Measurements from ENCODE around the gene EEF1AKMT1.
"Not testable (repeated sequence)": the region's sequence is repeated elsewhere in the genome, so short reads cannot be mapped to it uniquely, and the experiment has no call there.

Gene EEF1AKMT1

DNA sequence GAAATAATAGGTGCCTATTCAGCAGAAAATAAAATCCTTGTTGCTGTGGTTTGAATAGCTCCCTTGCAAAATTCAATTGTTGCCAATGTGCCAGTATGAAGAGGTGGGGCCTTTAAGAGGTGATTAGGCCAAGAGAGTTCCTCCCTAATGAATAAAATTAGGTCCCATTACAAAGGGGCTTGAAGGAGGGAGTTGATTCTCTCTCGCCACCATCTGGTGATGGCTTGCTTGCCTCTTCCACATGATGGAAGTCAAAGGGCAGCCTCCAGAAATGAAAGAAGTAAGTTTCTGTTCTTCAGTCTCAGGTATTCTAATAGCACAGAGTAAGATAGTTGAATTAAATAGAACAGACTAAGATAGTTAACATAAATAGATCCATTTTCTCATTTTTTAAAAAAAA lies 3.0 kb upstream of the EEF1AKMT1 start:
- DNase-seq = no peak

DNA sequence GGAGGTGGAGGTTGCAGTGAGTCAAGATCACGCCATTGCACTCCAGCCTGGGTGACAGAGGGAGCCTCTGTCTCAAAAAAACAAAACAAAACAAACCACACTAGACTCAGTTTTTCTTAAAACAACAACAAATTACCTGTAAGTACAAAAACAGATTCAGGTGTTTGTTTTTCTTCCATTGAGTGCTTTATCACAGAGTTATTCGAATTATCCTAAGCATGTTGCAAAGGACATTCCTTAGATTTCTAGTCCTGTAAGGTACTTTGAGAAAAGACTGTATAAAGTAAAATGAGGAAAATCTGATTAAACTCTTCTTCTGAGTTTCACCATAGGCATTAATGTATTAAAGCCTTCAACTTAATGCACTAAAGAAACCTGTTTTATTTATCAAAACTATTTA lies 2.2 kb upstream of the EEF1AKMT1 start:
- DNase-seq = no peak

DNA sequence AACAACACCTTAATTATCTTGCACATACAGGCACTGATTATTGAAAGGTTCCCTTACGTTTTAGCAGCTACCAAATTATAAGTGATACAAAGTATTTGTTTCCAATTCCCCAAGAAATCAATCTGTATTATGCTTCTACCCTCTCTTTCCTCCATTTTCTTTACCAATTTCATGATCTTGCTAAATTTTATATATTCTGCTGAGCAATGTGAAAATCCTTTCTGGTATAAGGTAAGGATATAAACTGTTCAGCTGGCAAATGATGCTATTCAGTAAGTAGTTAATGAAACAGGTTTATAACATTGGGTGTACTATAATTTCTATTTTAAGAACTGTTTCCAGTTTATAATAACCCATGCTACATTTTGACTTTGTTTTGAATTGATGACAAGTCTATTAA lies 985 bp upstream of the EEF1AKMT1 start:
- DNase-seq = no peak

DNA sequence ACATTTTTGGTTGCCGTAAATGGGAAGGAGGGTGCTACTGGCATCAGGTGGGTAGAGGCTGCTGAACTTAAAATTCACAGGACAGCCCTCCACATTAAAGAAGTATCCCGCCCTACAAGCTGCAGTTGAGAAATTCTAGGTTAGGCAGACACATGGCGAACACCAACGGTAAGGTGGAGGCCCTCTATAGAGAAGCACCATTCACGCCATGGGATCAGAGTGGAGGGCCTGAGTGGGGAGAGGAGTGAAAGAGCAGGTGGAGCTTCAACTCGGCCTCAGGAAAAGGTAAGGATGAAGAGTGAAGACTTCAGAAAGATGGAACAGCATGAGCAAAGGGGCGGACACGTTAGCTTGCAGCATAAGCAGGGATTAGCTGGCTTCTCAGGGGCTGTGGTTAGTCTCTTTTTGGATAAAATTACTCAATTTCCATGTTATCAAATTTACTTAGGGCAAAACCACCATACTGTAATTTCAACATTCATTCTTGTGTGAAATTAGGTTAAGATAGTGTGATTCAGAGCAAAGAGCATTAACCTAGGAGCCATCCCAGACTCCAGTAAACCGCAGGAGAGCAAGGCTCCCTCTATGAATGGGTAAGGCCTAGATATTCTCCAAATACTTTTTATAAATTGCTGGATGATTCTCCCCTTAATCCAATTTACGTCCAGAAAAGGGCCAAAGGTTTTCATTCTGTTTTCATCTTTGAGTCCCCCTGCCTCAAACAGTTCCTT lies 1.2 kb downstream of the EEF1AKMT1 start:
- DNase-seq = no peak

DNA sequence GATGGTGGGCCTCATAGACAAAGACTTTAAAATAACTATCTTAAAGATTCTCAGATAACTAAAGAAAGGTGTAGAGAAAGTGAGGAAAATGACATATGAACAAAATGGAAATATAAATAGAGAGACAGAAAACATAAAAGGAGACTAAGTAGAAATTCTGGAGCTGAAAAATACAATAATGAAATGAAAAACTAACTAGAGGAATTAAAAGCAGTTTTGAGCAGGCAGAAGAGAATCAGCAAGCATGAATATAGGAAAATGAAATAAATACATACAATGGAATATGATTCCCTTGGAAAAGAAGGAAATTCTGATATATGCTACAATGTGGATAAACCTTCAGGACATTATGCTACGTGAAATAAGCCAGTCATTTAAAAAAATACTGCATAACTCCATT lies 3.9 kb downstream of the EEF1AKMT1 start:
- DNase-seq = no peak

DNA sequence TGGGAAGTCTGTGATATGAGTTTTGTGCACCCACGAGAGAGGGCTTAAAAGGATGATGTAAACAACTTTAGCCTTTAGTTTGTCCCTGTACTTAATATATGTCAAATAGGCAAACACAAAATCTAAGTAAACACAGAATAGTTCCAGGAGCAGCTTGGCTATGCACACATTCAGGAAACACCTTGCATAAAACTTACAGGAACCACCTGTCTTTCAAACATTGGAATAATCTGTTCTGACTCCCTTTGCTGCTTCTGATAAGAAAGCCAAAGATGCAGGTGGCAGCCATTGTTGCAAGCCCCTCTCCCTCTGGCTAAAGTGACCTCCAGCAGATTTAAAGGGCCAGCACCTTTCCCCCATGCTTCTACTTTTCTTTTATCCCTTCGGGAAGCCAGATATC lies 4.7 kb downstream of the EEF1AKMT1 start:
- no peak for DNase-seq

DNA sequence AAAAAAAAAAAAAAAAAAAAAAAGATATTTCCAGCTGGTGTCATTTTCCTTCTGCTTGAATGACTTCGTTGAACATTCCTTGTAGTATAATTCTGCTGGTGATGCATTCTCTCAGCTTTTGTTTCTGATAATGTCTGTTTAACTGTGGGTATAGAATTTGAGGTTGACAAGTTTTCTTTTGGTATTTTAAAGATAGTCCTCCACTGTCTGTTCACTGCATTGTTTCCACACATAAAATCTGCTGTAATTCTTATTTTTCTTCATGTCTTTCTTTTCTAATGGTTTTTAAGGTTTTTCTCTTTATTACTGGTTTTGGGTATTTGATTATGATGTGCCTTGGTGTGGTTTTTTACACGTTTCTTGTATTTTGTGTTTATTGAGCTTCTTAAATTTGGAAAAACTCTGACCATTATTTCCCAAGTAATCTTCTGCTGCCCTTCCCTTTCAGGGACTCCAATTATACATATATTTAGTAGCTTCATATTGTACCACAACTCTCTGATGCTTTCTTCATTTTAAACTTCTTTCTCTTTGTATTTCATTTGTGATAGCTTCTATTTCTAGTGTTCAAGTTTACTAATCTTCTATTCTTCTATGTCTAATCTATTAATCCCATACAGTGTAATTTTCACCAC lies 6.3 kb downstream of the EEF1AKMT1 start:
- no peak for DNase-seq

DNA sequence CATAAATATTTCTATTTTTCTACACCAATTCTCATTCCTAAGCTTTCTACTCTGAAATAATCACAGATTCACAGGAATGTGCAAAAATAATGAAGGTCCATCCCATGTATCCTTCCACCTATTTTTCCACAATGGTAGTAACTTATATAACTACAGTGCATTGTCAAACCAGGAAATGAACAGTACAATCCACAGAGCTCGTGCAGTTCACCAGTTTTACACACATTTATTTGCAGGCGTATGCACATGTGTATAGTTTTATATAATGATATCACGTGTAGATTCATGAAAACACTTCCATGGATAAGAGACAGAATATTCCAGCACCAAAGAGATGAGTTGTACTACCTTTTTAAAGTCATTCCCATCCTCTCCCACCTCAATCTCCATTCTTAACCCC lies 12.9 kb downstream of the EEF1AKMT1 start:
- DNase-seq = no peak

DNA sequence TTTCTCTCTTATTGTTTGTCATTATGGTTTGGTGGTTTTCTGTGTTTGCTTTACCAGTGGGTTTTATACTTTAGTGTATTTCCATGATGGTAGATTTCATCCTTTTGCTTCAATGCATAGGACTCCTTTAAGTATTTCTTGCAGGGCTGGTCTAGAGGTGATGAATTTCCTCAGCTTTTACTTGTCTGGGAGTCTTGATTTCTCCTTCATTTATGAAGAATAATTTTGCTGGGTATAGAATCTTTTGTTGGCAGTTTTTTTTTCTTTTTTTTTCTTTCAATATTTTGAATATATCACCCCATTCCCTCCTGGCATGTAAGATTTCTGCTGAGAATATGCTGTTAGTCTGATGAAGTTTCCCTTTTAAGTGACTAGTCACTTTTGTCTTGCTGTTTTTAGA lies 19.8 kb downstream of the EEF1AKMT1 start:
- no peak for DNase-seq

DNA sequence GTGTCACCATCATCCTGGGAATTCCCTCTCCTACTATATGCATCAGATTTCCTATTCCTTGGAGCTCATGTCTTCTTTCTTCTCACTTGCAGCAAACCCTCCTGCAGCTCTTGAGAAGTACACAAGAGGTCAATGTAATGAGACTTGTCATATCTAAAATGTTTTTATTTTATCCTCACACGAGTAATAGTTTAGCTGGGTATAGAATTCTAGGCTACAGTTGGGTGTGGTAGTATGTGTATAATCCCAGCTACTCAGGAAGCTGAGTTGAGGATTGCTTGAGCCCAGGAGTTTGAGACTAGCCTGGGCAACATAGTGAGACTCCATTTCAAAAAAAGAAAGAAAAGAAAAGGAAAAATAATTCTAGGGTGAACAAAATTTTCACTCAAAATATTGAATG lies 24.4 kb downstream of the EEF1AKMT1 start:
- no peak for DNase-seq

DNA sequence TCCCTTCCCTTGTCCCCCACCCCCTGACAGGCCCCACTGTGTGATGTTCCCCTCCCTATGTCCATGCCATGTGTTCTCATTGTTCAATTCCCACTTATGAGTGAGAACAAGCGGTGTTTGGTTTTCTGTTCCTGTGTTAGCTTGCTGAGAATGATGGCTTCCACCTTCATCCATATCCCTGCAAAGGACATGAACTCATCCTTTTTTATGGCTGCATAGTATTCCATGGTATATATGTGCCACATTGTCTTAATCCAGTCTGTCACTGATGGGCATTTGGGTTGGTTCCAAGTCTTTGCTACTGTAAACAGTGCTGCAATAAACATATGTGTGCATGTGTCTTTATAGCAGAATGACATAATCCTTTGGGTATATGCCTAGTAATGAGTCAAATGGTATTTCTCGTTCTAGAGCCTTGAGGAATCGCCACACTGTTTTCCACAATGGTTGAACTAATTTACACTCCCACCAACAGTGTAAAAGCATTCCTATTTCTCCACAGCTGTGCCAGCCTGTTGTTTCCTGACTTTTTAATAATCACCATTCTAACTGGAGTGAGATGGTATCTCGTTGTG lies 29.8 kb downstream of the EEF1AKMT1 start:
- DNase-seq = not testable (repeated sequence)

DNA sequence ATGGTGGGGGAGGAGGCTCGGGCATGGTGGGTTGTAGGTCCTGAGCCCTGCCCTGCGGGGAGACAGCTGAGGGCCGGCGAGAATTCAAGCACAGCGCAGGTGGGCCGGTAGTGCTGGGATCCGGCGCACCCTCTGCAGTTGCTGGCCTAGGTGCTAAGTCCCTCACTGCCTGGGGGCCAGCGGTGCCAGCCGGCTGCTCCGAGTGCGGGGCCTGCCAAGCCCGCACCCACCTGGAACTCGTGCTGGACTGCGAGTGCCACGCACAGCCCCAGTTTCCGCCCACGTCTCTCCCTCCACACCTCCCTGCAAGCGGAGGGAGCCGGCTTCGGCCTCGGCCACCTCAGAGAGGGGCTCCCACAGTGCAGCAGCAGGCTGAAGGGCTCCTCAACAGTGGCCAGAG lies 33.7 kb downstream of the EEF1AKMT1 start:
- no peak for DNase-seq

DNA sequence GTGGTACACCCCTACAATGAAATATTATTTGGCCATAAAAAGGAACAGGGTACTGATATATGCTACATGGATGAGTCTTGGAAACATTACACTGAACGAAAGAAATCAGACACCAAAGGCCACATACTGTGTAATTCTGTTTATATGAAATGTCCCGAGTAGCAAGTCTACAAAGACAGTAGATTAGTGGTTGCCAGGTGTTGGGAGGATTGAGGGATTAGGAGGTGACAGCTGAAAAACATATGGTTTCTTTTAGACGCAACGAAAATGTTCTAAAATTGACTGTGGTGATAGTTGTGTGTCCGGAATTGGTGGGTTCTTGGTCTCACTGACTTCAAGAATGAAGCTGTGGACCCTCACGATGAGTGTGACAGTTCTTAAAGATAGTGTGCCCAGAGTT lies 35.1 kb downstream of the EEF1AKMT1 start:
- no peak for DNase-seq

DNA sequence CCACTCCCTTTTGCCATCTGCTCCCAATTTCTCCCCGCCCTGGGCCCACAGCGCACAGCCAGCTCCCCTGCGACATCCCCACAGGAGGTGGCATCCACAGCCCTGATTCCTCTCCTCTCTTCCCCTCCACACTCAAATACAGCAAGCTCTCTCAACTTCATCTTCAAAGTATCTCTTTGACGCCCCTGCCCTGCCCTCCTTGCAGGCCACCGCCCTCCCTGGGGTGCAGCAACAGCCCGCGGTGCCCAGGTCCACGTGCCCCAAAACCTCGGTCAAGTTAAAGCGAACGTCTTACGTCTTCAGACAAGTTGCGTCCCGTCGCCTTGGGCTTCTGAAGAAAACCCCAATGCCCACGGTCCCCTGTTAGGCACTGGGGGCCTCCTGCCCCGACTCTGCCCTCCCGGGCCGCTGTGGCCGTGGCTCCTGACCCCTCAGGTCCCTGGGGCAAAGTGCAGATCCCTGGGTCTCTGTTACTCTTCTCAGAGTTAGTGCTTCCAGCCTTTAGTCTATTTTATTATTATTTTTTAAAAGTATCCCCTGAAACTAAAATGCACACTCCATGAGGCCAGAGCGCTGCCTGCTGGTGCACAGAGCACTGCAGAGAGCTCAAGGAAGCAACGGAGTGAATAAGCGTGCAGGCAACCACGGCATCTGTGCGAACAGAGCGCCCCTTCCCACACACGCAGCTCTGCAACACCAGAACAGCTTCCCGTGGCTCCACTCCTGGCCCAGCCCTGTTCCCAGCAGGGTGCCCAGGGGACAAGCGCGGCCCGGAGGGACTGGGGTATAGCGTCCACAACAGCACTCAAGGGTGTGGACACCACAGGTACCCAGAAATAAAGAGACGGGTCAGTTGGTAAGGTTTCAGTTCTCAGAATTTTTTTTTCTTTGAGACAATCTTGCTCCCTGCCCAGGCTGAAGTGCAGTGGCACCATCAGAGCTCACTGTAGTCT lies 43.9 kb downstream of the EEF1AKMT1 start:
- no peak for DNase-seq

DNA sequence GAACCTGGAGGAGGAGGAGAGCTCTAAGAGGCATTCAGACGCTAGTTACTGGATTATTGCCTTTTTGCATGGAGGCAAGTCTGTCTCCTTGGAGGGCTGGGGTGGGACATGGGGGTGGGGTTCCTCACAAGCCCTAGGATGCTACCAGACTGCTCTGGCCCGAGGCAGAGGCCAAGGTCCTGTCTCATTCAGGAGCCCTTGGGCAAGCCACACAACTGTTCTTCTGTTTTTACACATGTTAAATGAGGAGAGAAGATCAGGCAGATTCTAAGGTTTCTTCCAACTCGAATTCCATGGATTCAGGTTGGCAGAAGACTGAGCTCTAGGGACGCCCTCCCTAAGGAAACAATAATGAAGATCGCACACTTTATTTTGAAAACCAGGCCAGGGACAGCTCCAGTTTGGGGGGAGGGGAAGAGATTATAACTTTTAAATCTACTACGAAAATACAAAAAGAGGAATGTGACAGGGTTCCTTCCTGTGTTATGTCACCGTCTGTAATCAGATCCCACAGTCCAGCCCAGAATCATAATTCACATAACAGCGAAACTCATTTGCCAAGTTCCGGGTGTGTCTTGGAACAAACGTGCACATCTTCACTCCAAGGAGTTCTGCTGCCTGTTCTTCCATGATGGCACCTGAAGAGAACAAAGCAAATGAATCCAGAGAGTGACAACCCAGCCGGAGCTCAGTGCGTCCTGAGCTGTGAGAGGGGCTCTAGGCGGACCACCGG lies 45.0 kb downstream of the EEF1AKMT1 start:
- DNase-seq = no peak

DNA sequence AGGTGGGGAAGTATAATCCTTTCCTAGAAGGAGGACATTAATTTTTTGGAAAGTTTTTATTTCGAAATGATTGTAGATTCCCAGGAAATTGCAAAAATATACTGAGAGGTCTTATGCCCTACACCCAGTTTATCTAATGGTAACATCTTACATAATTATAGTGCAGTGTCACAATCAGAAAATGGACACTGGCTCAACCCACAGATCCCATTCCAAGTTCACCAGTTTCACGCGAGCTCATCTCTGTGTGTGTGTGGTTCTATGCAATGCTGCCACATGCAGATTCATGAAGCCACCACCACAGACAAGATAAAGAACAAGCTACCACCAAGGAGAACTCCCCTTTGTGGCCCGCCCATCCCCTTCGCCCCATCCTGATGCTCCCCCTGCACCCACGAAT lies 45.9 kb downstream of the EEF1AKMT1 start:
- no peak for DNase-seq

DNA sequence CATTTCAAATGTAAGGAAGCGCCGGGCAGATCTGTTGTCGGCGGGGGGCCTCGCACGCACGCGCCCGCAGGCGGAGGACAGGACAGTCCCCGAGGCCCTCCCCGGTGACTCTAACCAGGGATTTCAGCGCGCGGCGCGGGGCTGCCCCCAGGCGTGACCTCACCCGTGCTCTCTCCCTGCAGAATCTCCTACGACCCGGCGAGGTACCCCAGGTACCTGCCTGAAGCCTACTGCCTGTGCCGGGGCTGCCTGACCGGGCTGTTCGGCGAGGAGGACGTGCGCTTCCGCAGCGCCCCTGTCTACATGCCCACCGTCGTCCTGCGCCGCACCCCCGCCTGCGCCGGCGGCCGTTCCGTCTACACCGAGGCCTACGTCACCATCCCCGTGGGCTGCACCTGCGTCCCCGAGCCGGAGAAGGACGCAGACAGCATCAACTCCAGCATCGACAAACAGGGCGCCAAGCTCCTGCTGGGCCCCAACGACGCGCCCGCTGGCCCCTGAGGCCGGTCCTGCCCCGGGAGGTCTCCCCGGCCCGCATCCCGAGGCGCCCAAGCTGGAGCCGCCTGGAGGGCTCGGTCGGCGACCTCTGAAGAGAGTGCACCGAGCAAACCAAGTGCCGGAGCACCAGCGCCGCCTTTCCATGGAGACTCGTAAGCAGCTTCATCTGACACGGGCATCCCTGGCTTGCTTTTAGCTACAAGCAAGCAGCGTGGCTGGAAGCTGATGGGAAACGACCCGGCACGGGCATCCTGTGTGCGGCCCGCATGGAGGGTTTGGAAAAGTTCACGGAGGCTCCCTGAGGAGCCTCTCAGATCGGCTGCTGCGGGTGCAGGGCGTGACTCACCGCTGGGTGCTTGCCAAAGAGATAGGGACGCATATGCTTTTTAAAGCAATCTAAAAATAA lies 52.1 kb downstream of the EEF1AKMT1 start:
- DNase-seq = no peak

DNA sequence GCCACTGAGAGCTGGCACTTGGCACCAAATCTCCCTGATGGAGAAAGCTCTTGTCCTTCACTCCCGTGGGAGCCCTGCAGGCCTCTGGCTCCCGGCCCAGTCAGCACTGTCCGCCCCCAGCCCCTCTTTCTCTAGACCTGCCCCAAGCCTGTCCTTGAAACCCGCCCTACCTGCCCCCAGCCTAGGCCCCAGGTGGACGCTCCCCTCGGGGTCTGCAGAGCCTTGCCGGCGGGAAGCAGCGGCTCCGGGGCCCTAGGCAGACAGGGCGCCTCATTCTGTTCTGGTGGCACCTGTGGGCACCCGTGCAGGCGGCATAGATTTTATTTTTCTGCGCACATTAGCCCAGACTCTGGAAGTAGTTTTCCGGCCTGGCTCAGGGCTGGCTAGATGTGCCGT lies 52.7 kb downstream of the EEF1AKMT1 start:
- no peak for DNase-seq

DNA sequence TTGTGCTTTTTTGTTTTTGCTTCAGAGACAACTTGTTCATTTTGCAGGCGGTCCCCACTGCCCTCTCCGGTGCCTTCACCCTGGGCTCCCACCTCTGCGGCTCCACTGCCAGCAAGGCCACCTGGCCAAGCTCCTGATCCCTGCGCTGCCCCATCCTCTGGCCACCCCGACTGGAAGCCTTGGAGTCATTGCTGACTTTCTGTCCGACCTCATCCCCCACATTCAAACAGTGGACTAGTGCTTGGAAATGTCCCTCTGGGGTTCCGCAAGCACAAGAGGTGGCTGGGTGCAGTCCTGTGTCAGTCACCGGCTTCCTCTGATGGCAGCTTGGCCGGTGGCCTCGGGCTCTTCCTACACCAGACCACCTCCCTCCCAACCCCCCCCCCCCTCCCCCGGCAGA lies 53.3 kb downstream of the EEF1AKMT1 start:
- no peak for DNase-seq

DNA sequence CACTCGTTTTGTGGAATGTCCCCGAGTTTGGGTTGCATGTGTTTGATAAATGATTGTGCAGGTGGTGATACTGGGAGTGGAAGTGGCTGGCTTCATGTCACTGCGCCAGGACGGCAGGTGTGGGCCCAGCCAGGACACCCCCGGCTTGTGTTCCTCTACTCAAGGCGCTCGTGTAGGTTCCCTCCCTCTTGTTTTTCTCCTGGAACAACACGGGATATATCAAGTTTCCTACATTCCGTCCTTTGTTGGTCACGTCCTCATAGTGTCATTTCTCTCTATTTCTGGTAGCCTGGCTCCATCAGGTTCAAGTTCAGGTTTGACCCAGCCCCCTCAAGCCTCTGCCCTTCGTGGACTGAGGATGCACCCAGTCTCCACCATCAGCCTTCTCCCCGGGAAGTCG lies 54.0 kb downstream of the EEF1AKMT1 start:
- DNase-seq = no peak

DNA sequence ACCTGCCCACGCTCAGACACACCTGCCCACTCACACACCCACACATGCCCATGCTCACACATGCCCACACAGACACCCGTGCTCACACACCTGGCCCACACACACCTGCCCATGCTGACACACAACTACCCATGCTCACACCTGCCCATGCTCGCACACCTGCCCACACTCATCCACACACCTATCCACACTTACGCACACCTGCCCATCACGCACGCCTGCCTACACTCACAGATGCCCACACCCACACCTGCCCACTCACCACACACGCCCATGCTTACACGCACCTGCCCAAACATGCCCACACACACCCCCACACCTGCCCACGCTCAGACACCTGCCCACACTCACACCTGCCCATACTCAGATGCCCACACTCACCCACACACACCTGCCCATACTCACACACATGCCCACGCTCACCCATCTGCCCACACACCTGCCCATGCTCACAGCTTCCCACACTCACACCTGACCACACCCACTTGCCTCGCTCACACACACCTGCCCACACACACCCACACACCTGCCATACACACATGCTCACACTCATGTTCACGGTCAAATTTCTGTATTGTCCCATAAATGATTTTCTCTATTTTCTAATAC lies 54.7 kb downstream of the EEF1AKMT1 start:
- no peak for DNase-seq

Measured in NCI-H1048 (cell line).